GM20431 (cell line): Measurements from ENCODE around the gene TRAPPC12.

ENCODE experiments used
- in situ Hi-C: fragments of 300-500 bp; cut with MseI, MboI; formaldehyde crosslinking; loops from one replicate; pipeline ENCODE4 v1.15.0; 2020; ENCODE audit warnings: low sequenced_read_pairs; ENCODE audit not compliant: unreplicated experiment

The TRAPPC12 gene

GRCh38 chr2:3464401-3465005 lies 85.0 kb downstream of the TRAPPC12 start:
- in situ Hi-C loops: no loop called here

GRCh38 chr2:3465328-3465727 lies 85.8 kb downstream of the TRAPPC12 start:
- in situ Hi-C loops: no loop called here

- in situ Hi-C loops: no loop called here
These were observed 86.5 kb downstream of the TRAPPC12 start for GRCh38 chr2:3465844-3466481.

GRCh38 chr2:3466482-3466863 lies 87.0 kb downstream of the TRAPPC12 start:
- in situ Hi-C loops: no loop called here

- in situ Hi-C loops: no loop called here
These were observed 87.5 kb downstream of the TRAPPC12 start for GRCh38 chr2:3466966-3467365.

GRCh38 chr2:3467654-3468053 lies 88.2 kb downstream of the TRAPPC12 start:
- in situ Hi-C loops: no loop called here

- in situ Hi-C loops: no loop called here
These were observed 88.9 kb downstream of the TRAPPC12 start for GRCh38 chr2:3468296-3468988.

- in situ Hi-C loops: no loop called here
These were observed 90.0 kb downstream of the TRAPPC12 start for GRCh38 chr2:3469486-3469885.

GRCh38 chr2:3470166-3470651 lies 90.7 kb downstream of the TRAPPC12 start:
- in situ Hi-C loops: no loop called here

GRCh38 chr2:3470856-3471737 lies 91.6 kb downstream of the TRAPPC12 start:
- in situ Hi-C loops: no loop called here

- in situ Hi-C loops: no loop called here
These were observed 92.8 kb downstream of the TRAPPC12 start for GRCh38 chr2:3472296-3472695.

- in situ Hi-C loops: no loop called here
These were observed 93.5 kb downstream of the TRAPPC12 start for GRCh38 chr2:3472966-3473365.

GRCh38 chr2:3475771-3476170 lies 96.3 kb downstream of the TRAPPC12 start:
- in situ Hi-C loops: no loop called here

GRCh38 chr2:3476321-3476984 lies 97.0 kb downstream of the TRAPPC12 start:
- in situ Hi-C loops: no loop called here

- in situ Hi-C loops: no loop called here
These were observed 97.5 kb downstream of the TRAPPC12 start for GRCh38 chr2:3476985-3477327.

GRCh38 chr2:3478846-3479385 lies 99.4 kb downstream of the TRAPPC12 start:
- in situ Hi-C loops: no loop called here

GRCh38 chr2:3479430-3480320 lies 100.2 kb downstream of the TRAPPC12 start:
- in situ Hi-C loops: no loop called here

GRCh38 chr2:3480352-3481010 lies 101.0 kb downstream of the TRAPPC12 start:
- in situ Hi-C loops: no loop called here
